ENCODE measurements around the gene MAP3K5.
"Not testable (repeated sequence)": the region's sequence is repeated elsewhere in the genome, so short reads cannot be mapped to it uniquely, and the experiment has no call there.

The MAP3K5 gene

DNA sequence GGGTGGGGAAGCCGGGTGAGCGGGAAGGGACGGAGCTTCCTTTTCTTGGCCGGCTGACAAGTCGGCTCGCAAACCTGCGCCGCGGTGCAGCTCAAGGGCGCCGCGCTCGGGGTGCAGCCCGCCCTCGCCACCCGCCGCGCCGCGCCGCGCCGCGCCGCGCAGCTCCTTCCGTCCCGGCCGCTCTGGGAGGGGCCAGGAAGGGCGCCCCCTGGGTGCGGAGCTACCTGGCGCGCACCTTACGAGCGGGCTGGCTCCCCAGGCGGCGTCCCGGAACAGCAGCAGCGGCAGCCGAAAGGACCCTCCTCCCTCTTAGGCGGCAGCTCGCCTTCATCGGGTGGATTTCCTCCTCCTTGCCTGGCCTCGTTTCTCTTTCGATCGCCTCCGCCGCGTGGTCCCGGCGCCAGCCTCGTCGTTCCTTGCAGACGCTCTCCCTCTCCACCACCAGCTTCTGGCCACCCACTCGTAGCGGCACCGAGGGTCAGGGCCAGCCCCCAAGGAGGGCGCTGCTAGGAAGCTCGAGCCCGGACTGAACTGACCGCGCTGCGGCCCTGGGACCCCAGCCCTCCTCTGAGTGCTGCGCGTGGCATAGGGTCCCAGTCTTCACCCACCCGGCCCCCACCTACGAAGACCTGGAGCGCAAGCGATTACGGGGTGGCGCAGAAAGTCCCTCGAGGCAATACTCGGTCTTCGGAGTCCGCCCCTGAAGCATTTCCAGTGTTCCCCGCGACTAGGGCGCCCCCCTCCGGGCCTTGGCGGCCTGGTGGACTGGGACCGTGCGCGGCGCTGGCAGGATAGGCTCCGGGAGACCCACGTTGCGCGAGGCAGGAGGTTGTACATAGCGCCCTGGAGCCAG, at the start of gene MAP3K5:
Gene MAP3K5 (minus strand): TSS at position 68 of the 853 bp plus-strand sequence. CDS start 320 bp downstream, outside the sequence.
- DNase-seq: peak; percentile 96

- DNase-seq: no peak
These were observed 48.2 kb upstream of the MAP3K5 start for GRCh38 chr6:136840276-136841001.

DNA sequence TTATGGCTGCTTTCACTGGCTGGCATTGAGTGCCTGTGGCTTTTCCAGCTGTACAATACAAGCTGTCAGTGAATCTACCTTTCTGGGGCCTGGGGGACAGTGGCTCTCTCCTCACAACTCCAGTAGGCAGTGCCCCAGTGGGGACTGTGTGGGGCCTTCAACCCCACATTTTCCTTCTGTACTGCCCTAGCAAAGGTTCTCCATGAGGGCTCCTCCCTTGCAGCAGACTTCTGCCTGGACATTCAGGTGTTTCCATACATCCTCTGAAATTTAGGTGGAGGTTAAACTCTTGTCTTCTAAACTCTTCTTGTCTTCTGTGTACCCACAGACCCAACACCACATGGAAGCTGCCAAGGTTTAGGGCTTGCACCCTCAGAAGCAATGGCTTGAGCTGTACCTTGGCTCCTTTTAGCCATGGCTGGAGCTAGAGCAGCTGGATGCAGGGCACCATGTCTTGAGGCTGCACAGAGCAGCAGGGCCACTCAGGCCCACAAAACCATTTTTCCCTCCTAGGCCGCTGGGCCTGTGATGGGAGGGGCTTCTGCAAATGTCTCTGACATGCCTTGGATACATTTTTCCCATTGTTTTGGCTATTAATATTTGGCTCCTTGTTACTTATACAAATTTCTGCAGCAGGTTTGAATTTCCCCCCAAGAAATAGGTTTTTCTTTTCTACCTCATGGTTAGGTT, 39.7 kb upstream of the MAP3K5 start:
- DNase-seq: no peak

- DNase-seq: no peak
These were observed 33.9 kb upstream of the MAP3K5 start for GRCh38 chr6:136826216-136826615.

- DNase-seq: no peak
These were observed 30.9 kb upstream of the MAP3K5 start for GRCh38 chr6:136823128-136823660.

- peak; percentile 87 for DNase-seq
These were observed 30.3 kb upstream of the MAP3K5 start, which contains the start of gene PEX7 for GRCh38 chr6:136822376-136823127. PEX7 (plus strand) TSS chr6:136822592; CDS start chr6:136822666, 74 bp downstream.

DNA sequence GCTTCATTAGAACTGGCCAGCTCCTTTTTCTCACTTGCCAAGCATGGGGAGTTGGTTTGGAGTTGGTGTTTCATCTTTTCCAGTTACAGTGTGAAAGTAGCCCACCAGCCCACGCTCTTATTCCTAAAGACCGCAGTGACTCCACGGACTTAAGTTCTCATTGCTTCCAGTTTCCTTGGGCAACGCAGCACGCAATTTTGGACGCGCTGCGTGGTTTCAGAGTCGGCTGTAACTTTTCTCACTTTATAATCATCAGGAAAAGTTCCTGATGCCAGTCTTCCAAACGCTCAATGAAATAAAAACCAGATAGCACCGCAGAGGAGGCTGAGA, 29.7 kb upstream of the MAP3K5 start:
- DNase-seq: peak; percentile 41

- no peak for DNase-seq
These were observed 28.3 kb upstream of the MAP3K5 start for GRCh38 chr6:136820561-136820960.

DNA sequence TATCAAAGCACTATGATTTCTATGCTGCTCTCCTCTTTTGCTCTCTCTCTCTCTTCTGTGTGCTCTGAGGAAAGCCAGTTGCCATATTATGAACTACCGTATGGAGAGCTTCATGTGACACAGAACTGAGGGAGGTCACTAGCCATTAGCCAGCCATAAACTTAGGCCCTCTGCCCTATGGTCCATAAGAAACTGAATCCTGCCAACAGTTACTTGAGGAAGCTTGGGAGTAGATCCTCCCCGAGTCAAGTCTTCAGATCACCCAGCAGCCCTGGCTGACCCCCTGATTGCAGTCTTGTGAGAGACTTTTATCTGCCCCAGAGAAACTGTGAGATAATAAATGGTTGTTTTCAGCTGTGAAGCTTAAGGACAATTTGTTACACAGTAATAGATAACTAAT, 24.4 kb upstream of the MAP3K5 start:
- DNase-seq: no peak

DNA sequence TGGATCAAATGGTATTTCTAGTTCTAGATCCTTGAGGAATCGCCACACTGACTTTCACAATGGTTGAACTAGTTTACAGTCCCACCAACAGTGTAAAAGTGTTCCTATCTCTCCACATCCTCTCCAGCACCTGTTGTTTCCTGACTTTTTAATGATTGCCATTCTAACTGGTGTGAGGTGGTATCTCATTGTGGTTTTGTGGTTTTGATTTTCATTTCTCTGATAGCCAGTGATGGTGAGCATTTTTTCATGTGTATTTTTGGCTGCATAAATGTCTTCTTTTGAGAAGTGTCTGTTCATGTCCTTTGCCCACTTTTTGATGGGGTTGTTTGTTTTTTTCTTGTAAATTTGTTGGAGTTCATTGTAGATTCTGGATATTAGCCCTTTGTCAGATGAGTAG, 23.3 kb upstream of the MAP3K5 start:
- DNase-seq: not testable (repeated sequence)

DNA sequence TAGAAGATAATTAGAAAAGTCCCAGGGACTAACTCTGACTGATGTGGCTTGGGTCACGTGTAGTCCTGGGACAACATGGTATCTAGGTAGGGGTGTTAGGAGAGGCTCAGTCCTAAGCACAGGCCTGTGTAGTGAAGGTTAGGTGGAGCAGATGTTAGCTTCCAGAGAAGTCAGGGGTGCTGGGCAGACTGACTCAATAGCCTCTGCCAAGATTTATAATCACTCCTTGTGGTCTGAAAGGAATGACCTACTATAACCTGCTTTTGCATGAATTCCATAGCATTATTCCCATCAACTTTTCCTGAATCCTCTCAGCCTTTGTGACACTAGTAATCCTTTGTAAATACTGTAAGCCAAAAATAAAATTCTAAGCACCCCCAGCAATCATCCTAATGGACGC, 19.9 kb upstream of the MAP3K5 start:
- no peak for DNase-seq

GRCh38 chr6:136811272-136811671, 19.0 kb upstream of the MAP3K5 start:
- DNase-seq: no peak

GRCh38 chr6:136809091-136809860, 17.0 kb upstream of the MAP3K5 start:
- DNase-seq: no peak

DNA sequence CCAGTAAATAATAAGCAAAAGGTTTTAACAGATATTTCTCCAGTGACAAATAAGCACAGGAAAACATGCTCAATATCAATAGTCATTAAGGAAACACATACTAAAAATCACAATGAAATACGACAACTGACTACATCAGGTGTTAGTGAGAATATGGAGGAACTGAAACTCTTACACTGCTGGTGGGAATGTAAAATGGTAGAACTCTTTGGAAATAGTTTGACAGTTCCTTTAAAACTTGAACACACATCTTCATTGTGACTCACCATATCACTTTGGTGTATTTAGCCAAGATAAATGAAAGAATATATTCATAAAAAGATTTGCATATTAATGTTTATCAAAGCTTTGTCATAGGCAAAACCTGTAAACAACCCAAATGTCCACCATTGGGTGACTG, 11.3 kb upstream of the MAP3K5 start:
- DNase-seq: no peak

DNA sequence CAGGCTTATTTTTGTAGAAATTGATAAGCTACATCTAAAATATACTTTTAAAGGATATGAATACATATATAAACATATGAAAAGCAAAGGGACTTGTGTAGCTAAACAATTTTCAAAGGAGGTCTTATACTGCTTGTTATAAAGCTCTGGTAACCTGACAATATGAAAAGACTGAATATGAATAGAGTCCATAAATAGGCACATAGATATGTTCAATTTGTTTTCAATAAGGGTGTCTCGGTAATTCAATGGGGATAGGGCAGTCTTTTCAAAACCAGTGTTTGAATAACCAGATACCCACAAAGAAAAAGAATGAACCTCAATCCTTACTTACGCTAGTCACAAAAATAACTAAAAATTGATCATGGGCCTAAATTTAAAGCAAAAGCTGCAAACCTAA, 9.3 kb upstream of the MAP3K5 start:
- DNase-seq: no peak

GRCh38 chr6:136798044-136798443, 5.8 kb upstream of the MAP3K5 start:
- no peak for DNase-seq

GRCh38 chr6:136795996-136796395, 3.7 kb upstream of the MAP3K5 start:
- no peak for DNase-seq

DNA sequence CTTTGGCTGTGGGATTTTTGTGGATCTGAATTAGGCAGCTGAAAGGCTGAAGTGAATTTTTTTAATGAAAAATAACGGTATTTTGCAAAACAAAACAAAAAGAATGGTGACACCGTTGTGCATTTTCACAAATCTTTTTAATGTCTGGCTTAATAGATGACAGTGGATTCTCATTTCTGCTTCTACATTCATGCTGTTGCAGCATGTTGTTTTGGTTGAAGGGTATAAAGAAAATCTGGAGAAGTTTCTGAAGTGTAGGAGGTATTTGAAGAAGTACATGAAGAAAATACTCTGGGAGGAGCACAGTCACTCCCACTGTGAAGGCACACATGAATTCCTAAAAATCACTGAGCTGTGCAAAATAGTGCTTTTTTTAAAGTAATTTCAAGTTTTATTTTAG, 3.1 kb upstream of the MAP3K5 start:
- DNase-seq: no peak

GRCh38 chr6:136793363-136793762, 1.1 kb upstream of the MAP3K5 start:
- DNase-seq: no peak

DNA sequence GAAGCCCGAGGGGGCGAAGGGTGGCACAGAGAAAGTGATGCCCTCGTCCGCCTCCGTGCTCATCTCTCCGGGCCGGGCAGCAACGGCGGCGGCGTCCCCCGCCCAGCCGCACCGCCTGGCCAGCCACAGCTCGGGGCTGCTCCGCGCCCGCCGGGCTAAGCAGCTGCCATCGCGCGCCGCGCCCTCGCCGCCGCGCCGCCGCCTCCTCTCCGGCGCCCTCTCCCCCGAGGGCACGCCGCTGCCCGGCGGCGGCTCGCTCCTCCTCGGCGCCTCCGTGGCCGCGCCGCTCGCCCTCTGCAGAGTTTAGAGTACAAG, 225 bp downstream of the MAP3K5 start:
- no peak for DNase-seq

DNA sequence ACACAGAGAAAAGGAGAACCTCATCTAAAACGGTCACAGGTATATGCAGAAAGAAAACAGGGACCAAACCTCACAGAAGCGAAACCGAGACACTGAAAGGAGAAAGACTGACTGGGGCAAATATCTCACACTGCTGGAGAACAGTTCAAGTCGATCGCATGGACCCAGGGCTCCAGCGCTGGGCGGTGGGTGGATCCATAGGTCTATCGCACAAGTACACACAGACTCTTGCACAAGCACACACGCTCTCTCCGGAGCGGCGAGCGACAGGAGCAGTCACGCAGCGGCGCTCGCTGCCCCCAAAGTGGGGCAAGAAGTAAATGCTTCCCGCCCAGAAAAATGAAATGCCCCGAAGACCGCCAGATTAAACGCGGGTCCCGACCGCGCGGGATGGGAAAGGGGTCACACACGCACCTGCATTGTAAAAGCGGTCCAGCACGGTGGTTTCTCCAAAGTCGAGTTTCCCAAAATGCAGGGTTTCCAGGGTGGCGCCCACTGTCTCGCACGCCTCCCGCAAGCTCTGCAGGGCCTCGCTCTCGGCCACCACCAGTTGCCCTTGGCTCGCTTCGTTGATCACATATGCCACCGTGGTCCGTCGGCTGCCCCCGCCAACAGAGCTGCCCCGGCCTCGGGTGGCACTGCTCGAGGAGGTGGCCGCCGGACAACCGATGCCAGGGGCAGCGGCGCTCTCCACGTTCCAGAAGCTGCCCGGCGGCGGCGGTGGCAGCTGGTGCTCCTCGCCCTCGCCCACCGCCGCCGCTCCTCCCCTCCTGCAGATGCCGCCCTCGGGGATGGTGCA, 782 bp downstream of the MAP3K5 start:
- DNase-seq: peak; percentile 53
